ENCODE measurements around the gene RGL3.

RGL3 gene

GRCh38 chr19:11399667-11400066, 19.4 kb downstream of the RGL3 start:
- no peaks in the 10 kb centered on the region for H3K36me3 ChIP-seq (ENCODE audit: control insufficient read depth, insufficient read depth, low read length)
- no peaks in the 10 kb centered on the region for H3K79me2 ChIP-seq
- no peak overlapping the region for H3K9ac ChIP-seq
- H3K27ac ChIP-seq: no peak overlapping the region
- no peaks in the 10 kb centered on the region for H3K27me3 ChIP-seq (ENCODE audit: control insufficient read depth, insufficient read depth, low read length)
- H3K4me2 ChIP-seq (ENCODE audit: low read length): no peak overlapping the region
- H3K4me1 ChIP-seq: no peaks in the 10 kb centered on the region
- H3K9me3 ChIP-seq (ENCODE audit: control insufficient read depth, low read length): no peaks in the 10 kb centered on the region
- no peak overlapping the region for H2AFZ ChIP-seq
- H3K4me3 ChIP-seq (ENCODE audit: low read depth, low read length): no peak overlapping the region
- TF ChIP-seq CTCF (IDR thresholded peaks at IDR 0.05): no peak

GRCh38 chr19:11397089-11397610, 22.0 kb downstream of the RGL3 start:
- H3K79me2 ChIP-seq: no peaks in the 10 kb centered on the region
- no peak overlapping the region for H3K4me2 ChIP-seq (ENCODE audit: low read length)
- TF ChIP-seq CTCF (IDR thresholded peaks at IDR 0.05): no peak
- H3K36me3 ChIP-seq (ENCODE audit: control insufficient read depth, insufficient read depth, low read length): no peaks in the 10 kb centered on the region
- no peaks in the 10 kb centered on the region for H3K27me3 ChIP-seq (ENCODE audit: control insufficient read depth, insufficient read depth, low read length)
- no peaks in the 10 kb centered on the region for H3K9me3 ChIP-seq (ENCODE audit: control insufficient read depth, low read length)
- H3K4me3 ChIP-seq (ENCODE audit: low read depth, low read length): no peak overlapping the region
- no peak overlapping the region for H3K27ac ChIP-seq
- no peak overlapping the region for H3K9ac ChIP-seq
- H3K4me1 ChIP-seq: no peaks in the 10 kb centered on the region
- H2AFZ ChIP-seq: no peak overlapping the region

GRCh38 chr19:11390933-11391680, 28.0 kb downstream of the RGL3 start:
- Histone ChIP-seq H3K9me3 (ENCODE audit: control insufficient read depth, low read length) (no peaks in the 10 kb centered on the region), H3K79me2 (no peaks in the 10 kb centered on the region), H3K9ac (no peak overlapping the region), H3K4me2 (ENCODE audit: low read length) (no peak overlapping the region), H3K27ac (no peak overlapping the region), H3K27me3 (ENCODE audit: control insufficient read depth, insufficient read depth, low read length) (no peaks in the 10 kb centered on the region), H3K4me1 (no peaks in the 10 kb centered on the region), H3K36me3 (ENCODE audit: control insufficient read depth, insufficient read depth, low read length) (no peaks in the 10 kb centered on the region), H2AFZ (no peak overlapping the region), H3K4me3 (ENCODE audit: low read depth, low read length) (no peak overlapping the region)
- TF ChIP-seq CTCF (IDR thresholded peaks at IDR 0.05): no peak

GRCh38 chr19:11390359-11390758, 28.8 kb downstream of the RGL3 start:
- Histone ChIP-seq H3K36me3 (ENCODE audit: control insufficient read depth, insufficient read depth, low read length) (no peaks in the 10 kb centered on the region), H3K27ac (no peak overlapping the region), H3K4me3 (ENCODE audit: low read depth, low read length) (no peak overlapping the region), H3K4me2 (ENCODE audit: low read length) (no peak overlapping the region), H3K27me3 (ENCODE audit: control insufficient read depth, insufficient read depth, low read length) (no peaks in the 10 kb centered on the region), H3K9me3 (ENCODE audit: control insufficient read depth, low read length) (no peaks in the 10 kb centered on the region), H3K4me1 (no peaks in the 10 kb centered on the region), H2AFZ (no peak overlapping the region), H3K79me2 (no peaks in the 10 kb centered on the region), H3K9ac (no peak overlapping the region)
- TF ChIP-seq CTCF (IDR thresholded peaks at IDR 0.05): no peak
